ENCODE results near the gene SLIT1.
"Not testable (repeated sequence)": the region's sequence is repeated elsewhere in the genome, so short reads cannot be mapped to it uniquely, and the experiment has no call there.

SLIT1 gene

DNA sequence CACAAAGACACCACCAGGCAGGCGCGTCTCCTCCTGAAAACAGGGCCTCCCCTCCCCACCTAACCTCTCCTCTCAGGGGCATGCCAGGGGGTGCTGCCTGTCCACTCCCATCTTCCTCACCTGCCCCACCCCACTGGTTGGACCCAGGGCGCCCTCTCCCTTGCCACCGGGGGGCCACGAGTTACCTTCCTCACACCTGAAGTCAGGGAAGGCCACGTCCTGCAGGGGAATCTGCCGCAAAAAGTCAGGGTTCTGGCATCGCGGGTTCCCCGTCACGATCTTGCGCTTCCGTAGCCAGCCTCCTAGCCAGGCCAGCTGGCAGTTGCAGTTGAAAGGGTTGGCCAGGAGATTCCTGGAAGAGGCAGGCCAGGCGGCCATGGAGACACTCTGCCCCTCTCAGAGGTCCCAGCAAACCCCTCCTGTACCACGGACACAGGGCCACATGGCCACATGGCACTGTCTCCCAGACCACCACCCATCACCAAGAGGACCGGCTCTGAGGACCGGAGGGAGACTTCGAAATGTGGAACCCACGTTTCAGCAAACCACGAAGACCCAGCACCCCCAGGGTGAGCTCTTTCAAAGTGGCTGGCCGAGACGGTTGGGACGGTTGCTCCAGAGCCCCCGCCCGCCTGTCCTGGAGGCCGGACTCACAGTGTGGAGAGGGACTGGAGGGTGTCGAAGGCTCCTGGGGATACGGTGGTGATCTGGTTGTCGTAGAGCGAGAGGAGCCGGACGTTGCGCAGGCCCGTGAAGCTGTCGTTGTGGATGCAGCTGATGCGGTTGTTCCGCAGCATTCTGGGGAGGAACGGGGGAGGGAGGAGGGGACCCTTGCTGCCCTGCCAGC, 142.8 kb downstream of the SLIT1 start:
- no peaks in the 10 kb centered on the region for H3K4me1 ChIP-seq (ENCODE audit: insufficient read depth, low read length)
- no peak overlapping the region for H3K9ac ChIP-seq (ENCODE audit: low read depth, low read length)
- no peak overlapping the region for H3K27ac ChIP-seq (ENCODE audit: low read length)
- H3K27me3 ChIP-seq (ENCODE audit: insufficient read depth, low read length): 0 out of 2 replicates have a peak, but pooled peaks cover 5% of the 10 kb centered on the region
- no peaks in the 10 kb centered on the region for H3K9me3 ChIP-seq (ENCODE audit: insufficient read depth, low read depth, low read length)
- no peak overlapping the region for H3K4me3 ChIP-seq (ENCODE audit: low read length)
- H3K36me3 ChIP-seq (ENCODE audit: insufficient read depth, low read depth, low read length): no peaks in the 10 kb centered on the region

DNA sequence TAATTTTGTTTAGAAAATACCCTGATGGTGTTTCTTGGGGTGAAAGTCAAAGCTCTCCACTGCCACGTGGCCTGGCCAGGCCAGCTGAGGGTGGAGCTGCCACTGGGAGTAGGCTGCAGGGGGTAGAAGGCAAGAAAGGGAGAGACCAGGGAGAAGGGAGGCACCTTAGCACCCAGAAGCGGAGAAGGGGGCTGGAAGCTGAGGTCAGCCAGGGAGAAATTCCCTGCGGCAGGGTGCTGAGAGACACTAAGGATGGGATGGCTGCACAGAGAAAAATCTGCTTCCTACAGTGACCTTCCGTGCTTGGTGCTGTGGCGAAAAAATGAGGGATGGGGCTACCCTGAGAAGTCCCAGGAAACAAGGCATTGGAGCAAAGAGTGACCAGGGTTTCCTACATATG, 143.7 kb downstream of the SLIT1 start:
- H3K4me1 ChIP-seq (ENCODE audit: insufficient read depth, low read length): no peaks in the 10 kb centered on the region
- H3K9me3 ChIP-seq (ENCODE audit: insufficient read depth, low read depth, low read length): no peaks in the 10 kb centered on the region
- no peak overlapping the region for H3K9ac ChIP-seq (ENCODE audit: low read depth, low read length)
- no peak overlapping the region for H3K4me3 ChIP-seq (ENCODE audit: low read length)
- H3K36me3 ChIP-seq (ENCODE audit: insufficient read depth, low read depth, low read length): no peaks in the 10 kb centered on the region
- H3K27ac ChIP-seq (ENCODE audit: low read length): no peak overlapping the region
- 0 out of 2 replicates have a peak, but pooled peaks cover 6% of the 10 kb centered on the region for H3K27me3 ChIP-seq (ENCODE audit: insufficient read depth, low read length)

DNA sequence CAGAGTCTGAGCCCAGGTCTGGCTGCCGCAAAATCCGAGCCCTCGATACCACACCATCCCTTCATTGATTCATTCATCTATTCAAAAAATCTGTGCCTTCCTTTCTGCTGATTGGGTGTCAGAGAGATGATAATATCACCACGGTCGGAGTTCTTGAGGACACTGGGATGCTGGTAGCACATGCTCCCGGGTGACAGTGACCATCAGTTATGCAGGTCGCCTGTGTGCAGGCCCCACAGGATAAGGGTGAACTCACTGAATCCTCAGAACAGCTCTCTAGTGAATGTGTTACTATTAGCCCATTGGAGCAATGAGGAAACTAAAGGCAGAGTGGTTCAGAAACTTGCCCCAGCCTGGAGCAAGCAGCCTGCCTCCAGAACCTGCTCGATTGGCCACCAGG, 145.1 kb downstream of the SLIT1 start:
- Histone ChIP-seq H3K4me3 (ENCODE audit: low read length) (no peak overlapping the region), H3K4me1 (ENCODE audit: insufficient read depth, low read length) (no peaks in the 10 kb centered on the region), H3K27ac (ENCODE audit: low read length) (no peak overlapping the region), H3K27me3 (ENCODE audit: insufficient read depth, low read length) (0 out of 2 replicates have a peak, but pooled peaks cover 6% of the 10 kb centered on the region), H3K9me3 (ENCODE audit: insufficient read depth, low read depth, low read length) (no peaks in the 10 kb centered on the region), H3K9ac (ENCODE audit: low read depth, low read length) (no peak overlapping the region), H3K36me3 (ENCODE audit: insufficient read depth, low read depth, low read length) (no peaks in the 10 kb centered on the region)

DNA sequence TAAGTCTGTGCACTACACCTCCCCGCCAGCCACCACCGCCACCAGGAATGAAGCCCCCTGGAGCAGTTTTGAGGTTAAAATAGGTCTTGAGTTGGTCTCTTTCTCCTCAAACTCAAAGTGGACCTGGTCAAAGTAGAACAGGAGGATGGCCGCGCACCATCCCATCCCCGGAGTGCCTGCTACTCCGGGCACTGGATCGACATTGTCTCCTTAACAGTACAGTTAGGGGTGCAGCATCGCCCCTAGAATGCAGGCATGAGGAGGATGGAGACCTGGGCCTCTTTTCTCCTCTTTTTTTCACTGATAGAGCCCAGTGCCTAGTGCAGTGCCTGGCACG, 145.5 kb downstream of the SLIT1 start:
- Histone ChIP-seq H3K4me1 (ENCODE audit: insufficient read depth, low read length) (no peaks in the 10 kb centered on the region), H3K9me3 (ENCODE audit: insufficient read depth, low read depth, low read length) (no peaks in the 10 kb centered on the region), H3K27ac (ENCODE audit: low read length) (no peak overlapping the region), H3K27me3 (ENCODE audit: insufficient read depth, low read length) (0 out of 2 replicates have a peak, but pooled peaks cover 6% of the 10 kb centered on the region), H3K4me3 (ENCODE audit: low read length) (no peak overlapping the region), H3K36me3 (ENCODE audit: insufficient read depth, low read depth, low read length) (no peaks in the 10 kb centered on the region), H3K9ac (ENCODE audit: low read depth, low read length) (no peak overlapping the region)

DNA sequence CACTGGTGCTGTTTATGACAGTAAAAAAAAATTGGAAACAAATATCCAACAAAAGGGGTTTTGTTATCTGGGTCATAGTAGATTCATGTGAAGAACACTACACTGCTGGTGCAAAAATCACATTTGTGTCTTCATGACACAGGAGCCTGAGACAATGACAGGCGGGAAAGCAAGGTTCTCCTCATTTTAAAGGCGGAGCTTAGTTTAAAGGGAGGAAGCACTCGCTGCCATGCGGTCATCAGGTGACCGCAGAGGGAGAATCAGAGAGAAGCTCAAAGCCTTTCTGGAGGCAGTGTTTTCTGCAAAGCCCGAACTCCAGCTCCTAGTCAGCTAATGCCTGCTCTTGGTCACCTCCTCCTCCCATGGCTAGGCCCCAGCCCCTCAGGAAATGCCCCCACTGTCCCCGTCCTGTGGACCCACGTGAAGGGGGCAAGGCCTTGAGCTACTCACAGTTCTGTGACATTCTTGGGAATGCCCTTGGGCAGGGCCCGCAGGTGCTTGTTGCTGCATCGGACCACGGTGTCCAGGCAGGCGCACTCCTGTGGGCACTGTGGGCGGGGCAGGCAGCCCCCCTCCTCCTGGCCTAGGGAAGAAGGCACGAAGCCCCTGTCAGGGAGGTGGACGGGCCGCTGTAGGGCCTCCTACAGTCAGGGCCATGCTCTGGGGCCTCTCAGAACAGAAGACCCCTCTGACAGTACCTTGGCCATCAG, 146.1 kb downstream of the SLIT1 start:
- no peak overlapping the region for H3K9ac ChIP-seq (ENCODE audit: low read depth, low read length)
- H3K36me3 ChIP-seq (ENCODE audit: insufficient read depth, low read depth, low read length): no peaks in the 10 kb centered on the region
- no peak overlapping the region for H3K27ac ChIP-seq (ENCODE audit: low read length)
- H3K4me1 ChIP-seq (ENCODE audit: insufficient read depth, low read length): no peaks in the 10 kb centered on the region
- no peaks in the 10 kb centered on the region for H3K9me3 ChIP-seq (ENCODE audit: insufficient read depth, low read depth, low read length)
- 0 out of 2 replicates have a peak, but pooled peaks cover 6% of the 10 kb centered on the region for H3K27me3 ChIP-seq (ENCODE audit: insufficient read depth, low read length)
- H3K4me3 ChIP-seq (ENCODE audit: low read length): no peak overlapping the region

DNA sequence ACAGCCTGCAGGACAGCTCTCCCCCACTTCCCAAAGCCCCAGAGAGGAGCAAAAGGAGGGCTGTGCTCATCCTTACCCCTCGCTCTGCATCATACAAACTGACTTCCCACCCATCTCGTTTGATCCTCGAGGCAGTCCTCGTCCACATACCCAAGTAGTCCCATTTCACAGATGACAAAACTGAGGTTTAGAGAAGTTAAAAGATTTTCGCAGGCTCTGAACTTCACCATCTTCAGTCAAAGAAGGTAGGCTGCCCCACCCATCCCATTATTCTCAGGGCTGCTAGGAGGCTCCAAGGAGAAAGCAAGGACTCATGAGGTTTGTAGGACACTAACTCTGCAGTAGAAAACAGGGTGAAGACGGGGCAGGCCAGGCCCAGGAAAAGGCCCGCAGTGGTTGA, 147.1 kb downstream of the SLIT1 start:
- no peaks in the 10 kb centered on the region for H3K36me3 ChIP-seq (ENCODE audit: insufficient read depth, low read depth, low read length)
- H3K9me3 ChIP-seq (ENCODE audit: insufficient read depth, low read depth, low read length): no peaks in the 10 kb centered on the region
- no peak overlapping the region for H3K9ac ChIP-seq (ENCODE audit: low read depth, low read length)
- H3K27me3 ChIP-seq (ENCODE audit: insufficient read depth, low read length): 0 out of 2 replicates have a peak, but pooled peaks cover 6% of the 10 kb centered on the region
- H3K4me3 ChIP-seq (ENCODE audit: low read length): no peak overlapping the region
- no peaks in the 10 kb centered on the region for H3K4me1 ChIP-seq (ENCODE audit: insufficient read depth, low read length)
- H3K27ac ChIP-seq (ENCODE audit: low read length): no peak overlapping the region

DNA sequence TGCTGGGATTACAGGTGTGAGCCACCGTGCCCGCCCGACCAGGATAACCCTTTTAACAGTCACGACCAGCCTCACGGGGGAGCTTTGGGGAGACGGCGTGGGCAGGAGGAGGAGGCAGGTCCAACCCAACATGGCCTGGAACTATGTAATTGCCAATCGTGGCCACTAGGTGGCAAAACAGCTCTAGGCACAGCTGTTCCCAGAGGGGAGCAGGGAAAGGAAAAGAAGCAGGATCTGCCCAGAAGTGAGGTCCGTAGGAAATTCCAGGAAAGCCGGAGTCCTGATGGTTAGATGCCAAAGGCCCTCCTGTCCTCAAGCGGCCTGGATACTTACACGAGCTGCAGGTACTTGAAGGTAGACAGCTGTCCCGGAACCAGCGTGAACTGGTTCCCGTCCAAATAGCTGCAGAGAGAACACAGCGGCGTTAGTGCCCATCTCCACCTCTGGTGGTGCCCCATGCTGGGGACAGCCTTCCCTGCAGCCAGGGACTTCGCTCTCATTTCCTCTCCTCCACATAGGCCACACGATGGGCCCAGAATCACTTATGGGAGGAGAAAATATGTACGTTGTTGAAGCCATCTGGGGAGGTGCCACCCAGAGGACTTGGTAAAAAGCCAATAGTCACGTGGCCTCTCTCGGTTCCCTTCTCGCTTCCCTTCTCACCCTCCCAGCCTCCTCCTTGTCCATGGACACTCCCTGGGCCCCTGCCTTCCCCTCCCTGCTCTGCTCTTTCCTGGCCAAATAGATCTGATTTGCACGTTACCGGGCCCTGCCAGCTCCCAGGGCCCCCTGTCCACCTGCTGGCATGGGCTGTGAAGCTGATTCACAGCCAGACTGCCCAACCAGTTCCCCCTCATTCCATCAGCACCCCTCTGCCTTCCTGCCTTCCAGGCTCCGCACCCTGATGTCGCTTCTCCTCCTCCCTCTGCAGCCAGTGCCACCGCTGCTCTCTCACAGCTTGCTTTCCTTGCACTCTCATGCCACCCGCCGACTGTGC, 148.1 kb downstream of the SLIT1 start:
- H3K9ac ChIP-seq (ENCODE audit: low read depth, low read length): no peak overlapping the region
- H3K4me3 ChIP-seq (ENCODE audit: low read length): peak overlapping the region; percentile 57; the same call in 1 of the 2 replicates
- H3K27ac ChIP-seq (ENCODE audit: low read length): no peak overlapping the region
- 0 out of 2 replicates have a peak, but pooled peaks cover 6% of the 10 kb centered on the region for H3K27me3 ChIP-seq (ENCODE audit: insufficient read depth, low read length)
- no peaks in the 10 kb centered on the region for H3K36me3 ChIP-seq (ENCODE audit: insufficient read depth, low read depth, low read length)
- 0 out of 2 replicates have a peak, but pooled peaks cover under 1% of the 10 kb centered on the region for H3K4me1 ChIP-seq (ENCODE audit: insufficient read depth, low read length)
- H3K9me3 ChIP-seq (ENCODE audit: insufficient read depth, low read depth, low read length): no peaks in the 10 kb centered on the region

DNA sequence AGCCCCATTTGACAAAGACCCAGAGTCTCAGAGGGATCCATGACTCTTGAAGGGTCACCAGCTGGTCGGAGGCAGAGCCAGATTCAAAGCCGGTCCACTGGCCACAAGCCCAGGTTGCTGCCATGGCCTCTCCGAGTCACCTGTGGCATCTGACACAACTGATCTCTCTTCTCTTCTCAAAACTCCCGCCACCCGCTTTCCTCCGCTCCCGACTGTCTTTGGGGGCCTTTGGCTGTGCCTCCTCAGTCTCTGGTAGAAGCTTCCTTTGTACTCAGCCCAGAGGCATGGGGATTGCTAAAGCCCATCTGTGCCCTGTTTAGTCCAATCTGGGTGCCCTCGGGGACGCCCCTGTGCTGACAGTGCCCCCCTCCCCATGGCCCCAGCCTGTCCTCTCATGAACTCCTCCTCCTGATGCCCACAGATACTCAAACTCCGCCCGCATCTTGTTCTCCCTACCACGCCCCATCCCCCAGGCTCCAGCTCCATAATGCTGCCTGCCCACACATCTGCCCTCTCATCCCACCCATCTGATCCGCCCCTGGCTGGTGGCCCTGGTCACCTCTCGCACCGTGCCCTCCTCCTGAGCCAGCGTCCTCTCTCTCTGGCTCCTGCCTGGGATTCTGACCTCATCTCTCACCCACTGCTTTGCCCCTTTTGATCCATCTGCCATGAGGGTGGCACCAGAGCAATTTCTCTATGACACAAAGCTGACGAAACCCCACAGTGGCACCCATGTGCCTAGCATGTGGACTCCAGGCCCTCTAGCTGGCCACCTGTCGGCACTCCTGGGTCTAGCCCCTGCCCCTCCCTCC, 150.6 kb downstream of the SLIT1 start:
- Histone ChIP-seq H3K9me3 (ENCODE audit: insufficient read depth, low read depth, low read length) (no peaks in the 10 kb centered on the region), H3K27ac (ENCODE audit: low read length) (no peak overlapping the region), H3K36me3 (ENCODE audit: insufficient read depth, low read depth, low read length) (no peaks in the 10 kb centered on the region), H3K27me3 (ENCODE audit: insufficient read depth, low read length) (0 out of 2 replicates have a peak, but pooled peaks cover 6% of the 10 kb centered on the region), H3K4me1 (ENCODE audit: insufficient read depth, low read length) (peaks cover 2% of the 10 kb centered on the region; the same call in 1 of the 2 replicates), H3K9ac (ENCODE audit: low read depth, low read length) (no peak overlapping the region), H3K4me3 (ENCODE audit: low read length) (no peak overlapping the region)

DNA sequence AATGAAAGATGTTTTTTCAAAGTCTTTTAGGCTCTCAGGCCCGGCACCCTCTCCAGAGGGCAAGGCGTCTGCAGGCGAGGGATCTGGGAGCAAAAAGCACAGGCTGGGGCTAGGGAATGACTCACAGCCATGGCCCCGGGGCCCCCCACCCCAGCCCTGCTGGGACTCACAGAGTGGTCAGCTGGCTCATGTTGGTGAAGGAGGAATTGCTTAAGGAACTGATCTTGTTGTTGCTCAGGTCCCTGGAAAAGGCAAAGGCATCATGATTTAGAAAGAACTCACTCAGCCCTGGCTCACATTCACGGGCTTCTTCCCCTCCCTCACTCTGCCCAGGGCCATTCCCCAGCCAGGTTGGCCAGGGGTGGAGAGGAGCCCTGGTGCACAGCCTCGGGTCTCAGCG, 151.5 kb downstream of the SLIT1 start:
- H3K9ac ChIP-seq (ENCODE audit: low read depth, low read length): no peak overlapping the region
- no peak overlapping the region for H3K27ac ChIP-seq (ENCODE audit: low read length)
- no peak overlapping the region for H3K4me3 ChIP-seq (ENCODE audit: low read length)
- no peaks in the 10 kb centered on the region for H3K9me3 ChIP-seq (ENCODE audit: insufficient read depth, low read depth, low read length)
- 0 out of 2 replicates have a peak, but pooled peaks cover 6% of the 10 kb centered on the region for H3K27me3 ChIP-seq (ENCODE audit: insufficient read depth, low read length)
- peaks cover 2% of the 10 kb centered on the region; the same call in 1 of the 2 replicates for H3K4me1 ChIP-seq (ENCODE audit: insufficient read depth, low read length)
- H3K36me3 ChIP-seq (ENCODE audit: insufficient read depth, low read depth, low read length): no peaks in the 10 kb centered on the region

DNA sequence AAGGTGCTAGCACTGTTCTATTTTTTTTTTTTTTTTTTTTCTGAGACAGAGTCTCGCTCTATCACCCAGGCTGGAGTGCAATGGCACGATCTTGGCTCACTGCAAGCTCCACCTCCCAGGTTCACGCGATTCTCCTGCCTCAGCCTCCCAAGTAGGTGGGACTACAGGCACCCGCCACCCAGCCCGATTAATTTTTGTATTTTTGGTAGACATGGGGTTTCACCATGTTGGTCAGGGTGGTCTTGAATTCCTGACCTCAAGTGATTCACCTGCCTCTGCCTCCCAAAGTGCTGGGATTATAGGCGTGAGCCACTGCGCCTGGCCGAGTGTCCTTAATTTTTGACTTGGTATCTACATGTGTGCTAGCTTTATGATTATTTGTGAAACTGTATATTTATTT, 151.9 kb downstream of the SLIT1 start:
- not testable (repeated sequence) for H3K27me3 ChIP-seq (ENCODE audit: insufficient read depth, low read length); H3K36me3 ChIP-seq (ENCODE audit: insufficient read depth, low read depth, low read length); H3K9ac ChIP-seq (ENCODE audit: low read depth, low read length); H3K27ac ChIP-seq (ENCODE audit: low read length); H3K4me1 ChIP-seq (ENCODE audit: insufficient read depth, low read length); H3K4me3 ChIP-seq (ENCODE audit: low read length); H3K9me3 ChIP-seq (ENCODE audit: insufficient read depth, low read depth, low read length)
